ENCODE results near the gene RTCA. TPM values are rescaled to one million over a fixed set of nuclear protein-coding genes. Genes with fewer than 3 reads are reported as not detected.

Gene RTCA
- total RNA-seq, 1 experiment from 2014 or later: 33.6 TPM

DNA sequence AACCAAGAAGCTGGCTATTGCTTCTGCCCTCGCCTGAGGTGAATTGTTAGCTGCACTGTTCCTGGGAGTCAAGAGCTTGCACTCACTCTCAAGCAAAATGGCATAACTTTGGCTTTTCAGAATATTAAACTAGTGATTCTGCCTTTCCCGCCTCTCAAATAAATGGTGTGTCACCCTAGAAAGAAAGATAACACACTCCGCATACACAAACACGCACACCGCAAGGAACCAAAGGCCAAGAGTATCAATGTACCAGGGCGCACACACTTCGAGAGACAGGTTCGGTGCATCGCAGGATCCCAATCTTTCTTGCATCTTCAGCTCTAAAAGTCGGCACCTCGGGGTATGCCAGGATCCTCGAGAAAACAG lies 470 bp upstream of the RTCA start:
- H3K9ac ChIP-seq (ENCODE audit: extremely low read depth, insufficient read length, low read length): peak overlapping the region; percentile 31
- WGBS (ENCODE audit: extremely low coverage, insufficient read length, low lambda C conversion rate): no CpG with 5 or more reads among the region's 12 CpGs
- no peak overlapping the region for H4K91ac ChIP-seq (ENCODE audit: insufficient read length, low read depth, low read length)
- H2BK15ac ChIP-seq (ENCODE audit: low read depth, low read length): no peak overlapping the region
- peaks cover 6% of the 10 kb centered on the region for H3K23me2 ChIP-seq (ENCODE audit: insufficient read length, low read depth, low read length, poor library complexity, severe bottlenecking)
- no peaks in the 10 kb centered on the region for H3K79me2 ChIP-seq (ENCODE audit: insufficient read depth, low read length)
- H3K9me3 Mint-ChIP-seq: peaks cover 18 to 34% of the 10 kb centered on the region in 2 experiments
- H3K27me3 Mint-ChIP-seq (ENCODE audit: low read depth): peaks cover 3% of the 10 kb centered on the region
- no peak overlapping the region for H2BK20ac ChIP-seq (ENCODE audit: low read depth, low read length, poor library complexity, severe bottlenecking)
- H3K23ac ChIP-seq (ENCODE audit: insufficient read length, low read depth, low read length): no peak overlapping the region
- no peak overlapping the region for H2BK120ac ChIP-seq (ENCODE audit: low read depth, low read length, poor library complexity, severe bottlenecking)
- H3K36me3 Mint-ChIP-seq (ENCODE audit: insufficient read depth in 1 of 3, low read depth in 3 of 3): peaks cover 38 to 55% (median 49%) of the 10 kb centered on the region in 3 experiments
- H3K27ac Mint-ChIP-seq: peak overlapping the region in 2 of 3 experiments; percentile 59 to 99; a peak in 5 of 7 replicates
- no peak overlapping the region for H2AK5ac ChIP-seq (ENCODE audit: insufficient read length, low read length)
- H3K4me1 ChIP-seq (ENCODE audit: insufficient read depth, low read length): no peaks in the 10 kb centered on the region
- TF ChIP-seq, protein P1, sequence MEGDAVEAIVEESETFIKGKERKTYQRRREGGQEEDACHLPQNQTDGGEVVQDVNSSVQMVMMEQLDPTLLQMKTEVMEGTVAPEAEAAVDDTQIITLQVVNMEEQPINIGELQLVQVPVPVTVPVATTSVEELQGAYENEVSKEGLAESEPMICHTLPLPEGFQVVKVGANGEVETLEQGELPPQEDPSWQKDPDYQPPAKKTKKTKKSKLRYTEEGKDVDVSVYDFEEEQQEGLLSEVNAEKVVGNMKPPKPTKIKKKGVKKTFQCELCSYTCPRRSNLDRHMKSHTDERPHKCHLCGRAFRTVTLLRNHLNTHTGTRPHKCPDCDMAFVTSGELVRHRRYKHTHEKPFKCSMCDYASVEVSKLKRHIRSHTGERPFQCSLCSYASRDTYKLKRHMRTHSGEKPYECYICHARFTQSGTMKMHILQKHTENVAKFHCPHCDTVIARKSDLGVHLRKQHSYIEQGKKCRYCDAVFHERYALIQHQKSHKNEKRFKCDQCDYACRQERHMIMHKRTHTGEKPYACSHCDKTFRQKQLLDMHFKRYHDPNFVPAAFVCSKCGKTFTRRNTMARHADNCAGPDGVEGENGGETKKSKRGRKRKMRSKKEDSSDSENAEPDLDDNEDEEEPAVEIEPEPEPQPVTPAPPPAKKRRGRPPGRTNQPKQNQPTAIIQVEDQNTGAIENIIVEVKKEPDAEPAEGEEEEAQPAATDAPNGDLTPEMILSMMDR (conservative IDR thresholded peaks at IDR 0.05): no peak
- H3K27ac ChIP-seq (ENCODE audit: insufficient read length, low read depth, low read length): no peak overlapping the region
- peaks cover 4% of the 10 kb centered on the region for H3K79me1 ChIP-seq (ENCODE audit: insufficient read depth, low read depth, low read length, poor library complexity, severe bottlenecking)
- H3T11ph ChIP-seq (ENCODE audit: low read length): no peak overlapping the region
- peak overlapping the region; percentile 98 to 99 for H3K4me3 Mint-ChIP-seq
- no peak overlapping the region for H3K18ac ChIP-seq (ENCODE audit: insufficient read length, low read depth, low read length)
- H3K4me1 Mint-ChIP-seq: peaks cover 6 to 11% of the 10 kb centered on the region in 2 experiments
- no peak overlapping the region for H4K5ac ChIP-seq (ENCODE audit: insufficient read length, low read depth, low read length)
- peak overlapping the region; percentile 70 for H2AFZ ChIP-seq (ENCODE audit: low read length)
- H3K27me3 ChIP-seq (ENCODE audit: insufficient read depth, low read length): no peaks in the 10 kb centered on the region
- H4K20me1 ChIP-seq (ENCODE audit: control insufficient read depth, insufficient read depth, insufficient read length): no peaks in the 10 kb centered on the region
- H2BK12ac ChIP-seq (ENCODE audit: insufficient read length, low read depth, low read length): no peak overlapping the region
- peak overlapping the region; percentile 42; the same call in 1 of the 2 replicates for H3K14ac ChIP-seq (ENCODE audit: insufficient read depth, low read length)
- H3K9me3 ChIP-seq (ENCODE audit: control insufficient read depth, low read depth, low read length): no peaks in the 10 kb centered on the region
- no peak overlapping the region for H3K56ac ChIP-seq (ENCODE audit: insufficient read length, low read depth, low read length)
- peak overlapping the region; percentile 81 for H3K4me2 ChIP-seq (ENCODE audit: insufficient read depth, insufficient read length, low read length)
- no peak overlapping the region for H4K8ac ChIP-seq (replicated peaks; ENCODE audit: insufficient read length, low read depth, low read length)
- no peak overlapping the region for H3K4ac ChIP-seq (ENCODE audit: low read depth, low read length)
- DNase-seq: no peak
- H2BK5ac ChIP-seq (ENCODE audit: insufficient read length, low read length): no peak overlapping the region
